HK-2 (cell line): ENCODE data around the gene SERP2.

Experiments
- DNase-seq: peaks from one replicate; pipeline ENCODE4 v3.0.0-alpha.2; 2018; ENCODE audit not compliant: unreplicated experiment

SERP2 gene

GRCh38 chr13:44388427-44389059, 14.9 kb downstream of the SERP2 start:
- DNase-seq, result no peak

- DNase-seq, result no peak
Measured at GRCh38 chr13:44389060-44389666, 15.5 kb downstream of the SERP2 start.

- DNase-seq, result no peak
Measured at GRCh38 chr13:44389876-44390275, 16.3 kb downstream of the SERP2 start.

GRCh38 chr13:44393391-44393790, 19.8 kb downstream of the SERP2 start:
- DNase-seq, result peak; percentile 18

- no peak for DNase-seq
Measured at GRCh38 chr13:44394658-44395057, 21.0 kb downstream of the SERP2 start.

DNA sequence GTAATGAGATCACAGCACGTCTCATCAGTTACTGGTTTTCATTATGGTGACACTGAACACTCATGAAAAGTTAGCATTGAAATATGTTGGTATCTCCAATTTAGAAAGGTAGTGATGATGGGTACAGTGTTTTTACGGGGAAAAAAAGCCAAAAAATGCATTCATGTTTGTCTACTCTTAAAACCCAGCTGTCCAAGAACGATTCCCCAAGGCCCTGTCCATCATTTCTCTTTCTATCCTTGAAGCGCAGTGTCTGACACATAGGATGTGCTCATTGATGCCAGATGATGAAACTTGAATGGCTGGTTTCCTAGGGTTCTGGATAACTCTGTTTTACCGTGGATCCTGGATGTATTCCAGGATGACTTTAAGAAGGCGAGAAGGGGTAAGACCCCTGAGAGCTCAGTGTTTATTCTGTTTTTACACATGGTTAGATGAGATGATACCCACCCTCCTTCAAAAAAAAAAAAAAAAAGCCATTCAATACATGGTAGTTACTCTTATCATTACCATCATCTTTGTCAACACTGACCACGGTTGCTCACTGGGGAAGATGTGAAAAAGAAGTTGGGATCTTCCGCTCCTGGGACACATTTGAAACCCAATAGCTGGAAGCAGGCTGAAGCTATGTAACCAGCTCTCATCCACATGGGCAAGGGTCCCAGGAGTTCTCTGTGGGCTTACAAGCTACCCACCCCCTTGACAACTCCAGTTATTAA, 22.5 kb downstream of the SERP2 start:
- no peak for DNase-seq

DNA sequence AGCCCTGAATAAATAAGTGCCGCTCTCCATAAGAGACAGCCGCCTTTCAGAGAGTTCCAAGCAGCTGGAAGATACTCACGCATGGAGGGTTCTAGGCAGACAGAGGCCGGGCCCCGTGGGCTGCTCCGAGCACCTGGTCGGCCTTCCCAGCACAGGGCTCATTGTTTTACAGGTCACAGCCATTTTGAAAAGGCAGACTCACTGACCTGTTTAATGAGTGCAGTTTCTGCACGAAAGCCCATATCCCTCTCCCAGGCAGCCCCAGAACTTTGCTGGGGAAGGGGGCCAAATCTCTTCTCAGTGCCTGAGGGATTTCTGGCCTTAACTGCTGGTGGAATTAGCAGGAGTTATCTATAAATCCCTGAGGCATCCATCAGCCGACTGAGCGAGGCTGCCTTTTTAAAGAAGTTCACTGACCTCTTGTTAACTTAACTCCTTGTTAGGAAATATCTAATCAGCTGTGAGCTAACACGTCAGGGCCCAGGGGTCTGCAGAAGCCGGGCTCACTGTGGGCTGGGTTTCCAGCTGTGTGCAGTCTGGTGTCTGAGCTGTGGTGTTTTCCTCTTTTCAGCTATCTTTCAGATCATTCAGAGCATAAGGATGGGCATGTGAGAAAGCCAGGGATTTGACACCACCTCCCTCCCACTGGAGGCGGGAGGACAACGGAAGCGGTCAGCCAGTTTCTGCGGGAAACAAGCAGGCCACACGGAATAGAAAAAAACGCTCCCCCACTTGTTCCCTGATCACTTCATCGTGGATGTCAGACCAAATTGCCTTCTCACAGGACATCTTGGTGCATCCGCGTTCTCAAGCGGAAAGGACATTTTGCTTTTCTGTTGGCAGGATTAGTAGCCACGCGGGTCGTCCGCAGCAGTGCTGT, 23.3 kb downstream of the SERP2 start:
- no peak for DNase-seq

DNA sequence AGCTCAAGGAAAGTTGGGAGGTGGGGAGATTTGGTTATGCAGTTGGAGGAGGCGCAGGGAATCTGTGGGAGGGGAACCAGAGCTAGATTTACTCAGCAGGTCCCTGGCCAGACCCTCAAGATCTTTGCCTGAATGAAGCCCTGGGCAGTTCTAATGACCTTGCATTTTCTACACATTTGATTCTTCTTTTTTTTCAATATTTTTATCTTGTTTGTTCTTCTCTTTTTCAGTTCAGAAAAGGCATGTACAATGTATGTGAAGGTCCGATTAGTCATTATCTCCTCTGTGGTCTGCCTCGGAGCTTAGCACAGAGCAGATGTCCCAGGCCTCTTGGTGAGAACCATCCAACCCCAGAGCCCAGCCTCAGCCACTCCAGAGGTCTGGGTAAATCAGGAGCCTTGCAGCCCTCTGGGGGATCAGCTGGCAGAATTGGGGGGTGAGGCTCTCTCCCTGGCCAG, 24.2 kb downstream of the SERP2 start:
- no peak for DNase-seq

DNA sequence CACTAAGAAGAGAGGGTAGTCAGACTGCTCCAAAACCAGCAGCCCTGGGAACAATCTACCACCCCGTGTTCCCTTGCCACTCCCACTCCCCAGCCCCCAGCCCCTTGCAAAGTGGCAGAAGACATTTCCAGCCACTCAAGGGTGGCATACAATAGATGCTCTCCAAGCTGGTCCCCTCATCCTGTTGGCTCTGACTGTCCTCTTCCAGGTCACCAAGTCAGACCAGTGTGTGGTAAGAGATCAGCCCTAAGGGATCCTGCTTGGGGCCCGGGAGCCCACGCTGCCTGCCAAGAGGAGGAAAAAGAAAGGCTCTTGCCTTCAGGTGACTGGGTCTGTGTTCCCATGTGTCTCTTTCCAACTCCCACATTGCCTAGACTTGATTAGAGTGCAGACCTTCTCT, 25.0 kb downstream of the SERP2 start:
- DNase-seq, result no peak

GRCh38 chr13:44399074-44399473, 25.4 kb downstream of the SERP2 start:
- DNase-seq, result no peak

GRCh38 chr13:44400736-44401135, 27.1 kb downstream of the SERP2 start:
- no peak for DNase-seq

DNA sequence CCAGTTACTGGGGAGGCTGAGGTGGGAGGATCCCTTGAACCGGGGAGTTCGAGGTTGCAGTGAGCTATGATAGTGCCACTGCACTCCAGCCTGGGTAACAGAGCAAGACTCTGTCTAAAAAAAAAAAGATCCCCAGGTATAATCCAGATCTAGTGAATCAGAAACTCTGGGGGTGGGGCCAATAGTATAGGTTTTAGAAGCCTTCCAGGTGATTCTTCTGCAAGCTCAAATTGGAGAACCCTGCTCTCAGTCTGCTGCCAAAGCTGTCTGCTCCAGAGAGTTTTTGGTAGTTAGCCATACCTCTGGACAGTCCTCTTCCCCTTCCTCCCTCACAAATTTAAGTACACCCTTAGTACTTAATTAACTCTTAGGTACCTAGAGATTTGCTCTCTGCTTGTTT, 28.0 kb downstream of the SERP2 start:
- no peak for DNase-seq

DNA sequence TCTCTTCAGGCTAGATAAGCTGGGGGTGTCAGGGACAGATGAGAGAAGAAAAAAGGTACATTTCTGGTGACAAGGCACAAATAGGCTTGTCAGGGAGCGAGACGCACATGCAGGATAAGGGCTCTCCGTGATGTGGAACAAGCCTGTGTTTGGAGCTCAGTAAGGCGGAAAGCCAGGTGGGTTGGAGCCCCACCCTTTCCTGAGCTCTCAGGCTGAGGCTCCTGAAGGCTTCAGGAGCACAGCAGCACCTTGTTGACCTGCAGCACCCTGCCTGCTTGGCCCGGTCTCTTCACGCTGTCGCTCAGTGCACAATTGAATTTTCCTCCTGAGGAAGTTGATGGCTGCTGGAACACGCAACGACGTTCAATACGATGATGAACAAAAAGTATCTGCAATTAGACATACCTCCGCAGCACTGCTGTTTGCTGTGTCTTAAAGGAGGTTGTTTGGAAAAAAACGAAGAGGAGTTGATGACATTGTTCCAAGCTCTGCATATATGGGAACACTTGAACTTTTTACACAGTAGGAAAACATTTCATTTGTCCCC, 29.3 kb downstream of the SERP2 start:
- no peak for DNase-seq

DNA sequence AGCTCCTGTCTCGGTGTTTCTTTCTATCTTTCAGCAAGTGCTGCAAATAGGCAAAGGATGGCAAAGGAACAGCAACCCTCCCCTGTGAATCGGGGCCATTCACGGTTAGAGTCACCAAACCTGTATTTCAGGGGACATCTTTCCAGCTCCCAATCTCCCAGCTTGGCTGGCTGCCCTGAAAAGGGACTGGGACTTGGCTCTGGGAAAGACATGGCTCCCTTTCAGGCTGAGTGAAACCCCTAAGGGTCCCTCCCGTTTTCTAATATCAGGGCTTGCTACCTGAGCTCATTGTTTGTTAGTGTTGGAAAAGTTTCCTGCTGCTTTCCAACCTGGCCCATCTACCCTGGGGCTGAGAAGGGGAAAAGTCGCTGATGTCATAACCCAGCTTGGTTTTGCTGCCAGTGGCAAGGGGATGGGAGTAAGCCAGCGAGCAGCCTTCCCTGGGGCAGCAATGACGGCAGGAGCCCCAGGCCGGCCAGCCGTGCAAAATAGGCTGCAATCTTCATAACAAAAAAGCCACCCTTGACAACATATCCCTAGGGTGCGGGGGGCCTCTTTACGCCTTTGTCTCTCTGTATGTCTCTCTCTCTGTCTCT, 29.9 kb downstream of the SERP2 start:
- no peak for DNase-seq

- no peak for DNase-seq
Measured at GRCh38 chr13:44404261-44405132, 30.9 kb downstream of the SERP2 start.

DNA sequence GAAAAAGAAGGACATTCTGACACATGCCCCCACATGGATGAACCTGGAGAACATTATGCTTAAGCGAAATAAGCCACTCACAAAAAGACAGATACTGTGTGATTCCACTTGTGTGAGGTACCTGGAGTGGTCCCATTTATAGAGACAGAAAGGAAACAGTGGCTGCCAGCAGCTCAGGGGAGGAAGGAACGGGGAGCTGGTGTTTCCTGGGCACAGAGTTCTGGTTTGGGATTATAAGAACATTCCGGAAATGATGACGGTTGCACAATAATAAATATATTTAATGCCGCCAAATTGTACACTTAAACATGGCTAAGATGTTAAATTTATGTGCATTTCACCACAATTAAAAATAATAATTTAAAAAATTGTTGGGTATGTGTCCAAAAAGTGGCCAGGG, 33.0 kb downstream of the SERP2 start:
- no peak for DNase-seq

DNA sequence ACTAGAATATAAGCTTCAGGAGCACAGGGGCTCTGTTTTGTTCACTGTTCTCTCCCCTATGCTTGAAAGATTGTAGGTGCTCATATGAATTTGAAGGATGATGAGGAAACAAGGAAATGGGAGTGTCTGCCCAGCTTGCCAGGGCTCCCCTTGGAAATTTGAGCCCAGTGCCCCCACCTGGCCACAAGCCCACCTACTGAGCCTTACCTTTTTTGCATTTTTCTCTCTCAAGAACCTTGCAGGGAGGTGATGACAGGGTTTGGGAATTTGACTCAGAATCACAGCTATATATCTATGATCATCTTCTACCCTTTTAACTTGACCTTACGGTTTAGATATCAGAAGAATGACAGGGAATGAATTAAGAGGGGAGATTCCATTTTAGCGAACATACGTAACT, 33.8 kb downstream of the SERP2 start:
- DNase-seq, result no peak

DNA sequence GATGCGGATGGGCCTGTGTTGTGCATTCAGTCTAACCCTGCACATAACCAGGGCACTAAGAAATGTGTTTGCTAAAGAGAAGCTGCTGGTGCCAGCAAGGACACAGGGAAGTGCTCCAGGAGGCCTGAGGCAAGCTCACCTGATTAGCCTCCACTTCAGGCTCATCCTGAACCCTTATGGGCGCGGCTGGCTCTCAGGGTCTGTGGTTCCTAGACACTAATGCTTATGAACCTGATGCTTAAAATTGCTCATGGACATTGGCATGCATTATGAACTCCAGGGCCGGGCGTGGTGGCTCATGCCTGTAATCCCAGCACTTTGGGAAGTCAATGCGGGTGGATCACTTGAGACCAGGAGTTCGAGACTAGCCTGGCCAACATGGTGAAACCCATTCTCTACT, 34.3 kb downstream of the SERP2 start:
- no peak for DNase-seq

- no peak for DNase-seq
Measured at GRCh38 chr13:44409595-44409994, 36.0 kb downstream of the SERP2 start.

DNA sequence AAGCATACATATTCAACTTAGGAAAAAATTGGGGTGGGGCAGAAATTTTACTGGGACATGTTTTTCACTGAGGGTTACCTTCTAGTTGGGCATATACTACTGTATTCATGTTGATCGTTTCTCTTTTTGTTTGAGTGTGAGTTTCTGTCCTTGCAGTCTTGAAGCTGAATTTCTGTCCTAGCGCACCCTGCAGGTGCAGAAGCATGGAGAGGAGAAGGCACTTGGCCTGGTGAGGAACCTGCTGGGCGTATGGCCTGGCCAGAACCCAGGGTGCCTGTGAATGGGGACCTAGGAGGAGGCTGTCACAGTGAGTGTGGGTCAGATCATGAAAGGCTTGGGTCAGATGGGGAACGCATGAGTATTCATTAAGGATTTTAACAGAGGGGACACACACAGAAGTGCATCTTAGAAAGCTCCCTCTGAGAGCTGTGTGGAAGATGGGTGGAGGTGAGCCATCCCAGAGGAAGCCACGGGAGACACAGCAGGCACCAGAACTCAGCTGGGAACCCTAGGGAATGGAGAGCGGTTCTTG, 36.8 kb downstream of the SERP2 start:
- no peak for DNase-seq
